IMR-90 (cell line): ENCODE results near the gene SPEG. TPM values are rescaled to one million over a fixed set of nuclear protein-coding genes. Genes with fewer than 3 reads are reported as not detected.
A peak's percentile ranks its signal among the peaks of the same experiment; 100 is the strongest.

Source experiments
- FOS ChIP-seq: fragments of 150-350 bp; IDR thresholded peaks from 2 replicates; pipeline ENCODE4 v1.6.1; 2016; ENCODE audit warnings: low read depth, low read length
- MAFK ChIP-seq: IDR thresholded peaks from 2 replicates; pipeline ENCODE4 v1.6.1; 2012; ENCODE audit warnings: low read depth, low read length, improper control_type of control experiment
- POLR2A ChIP-seq: IDR thresholded peaks from 2 replicates; pipeline ENCODE4 v1.6.1; 2012; ENCODE audit warnings: mild to moderate bottlenecking, low read depth, low read length
- polyA plus RNA-seq, 3 experiments: library from polyadenylated mRNA; depleted of rRNA; stranded (reverse); fragments of >200 nt; gene quantifications; 2 replicates each; pipeline ENCODE4 v1.2.3, GENCODE V29; 2012; ENCODE audit warnings: low replicate concordance in 1 of 3
- total RNA-seq: library from RNA; depleted of rRNA; stranded (reverse); fragments of >200 nt; gene quantifications from 2 replicates; pipeline ENCODE4 v1.2.3, GENCODE V29; 2012
- TF ChIP-seq, protein P1 (sequence below): conservative IDR thresholded peaks from 2 replicates; pipeline ENCODE4 v1.5.1; 2012; ENCODE audit warnings: mild to moderate bottlenecking, low read depth, low read length, improper control_type of control experiment

Gene SPEG
- total and polyA plus RNA-seq, 2 of the 4 experiments (the other 2 are of a cell fraction) = 6.8 to 81.6 TPM

DNA sequence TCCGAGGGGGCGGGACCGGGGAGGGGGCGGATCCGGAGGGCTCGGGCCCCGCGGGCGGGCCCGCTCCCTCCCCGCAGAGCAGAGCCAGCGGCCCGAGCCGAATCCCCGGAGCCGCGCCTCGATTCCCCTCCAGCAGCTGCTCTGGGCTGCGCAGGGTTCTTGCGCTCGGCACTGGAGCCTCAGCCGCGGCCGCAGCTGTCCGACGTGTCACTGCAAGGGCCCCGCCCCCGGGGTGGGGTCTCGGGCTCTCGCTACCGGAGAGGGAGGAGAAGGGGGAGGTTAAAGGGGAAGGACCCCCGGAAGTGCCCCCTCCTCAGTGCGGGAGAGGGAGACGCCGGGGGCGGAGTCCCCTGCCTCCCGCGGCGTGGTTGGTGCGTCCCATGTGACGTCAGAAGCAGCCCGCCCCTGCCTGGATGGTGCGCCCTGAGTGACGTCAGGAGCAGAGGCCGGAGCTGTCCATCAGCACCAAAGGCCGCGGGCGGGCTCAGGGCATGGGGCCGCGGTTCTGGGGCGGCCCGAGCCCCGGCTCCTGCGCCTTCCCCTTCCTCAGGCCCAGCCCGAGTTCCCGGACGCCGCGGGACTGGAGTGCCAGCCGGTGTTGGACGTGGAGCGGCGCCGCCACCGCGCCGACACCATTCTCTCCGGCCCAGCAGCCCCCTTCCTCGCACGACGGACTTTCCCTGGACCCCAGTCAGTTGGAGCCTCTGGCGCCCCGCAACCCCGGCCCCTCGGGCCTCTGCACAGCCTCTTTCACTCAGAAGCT is 109.1 kb downstream of the SPEG start, which contains the start of the genes CHPF and TMEM198 (continued):
- TF ChIP-seq, protein P1, sequence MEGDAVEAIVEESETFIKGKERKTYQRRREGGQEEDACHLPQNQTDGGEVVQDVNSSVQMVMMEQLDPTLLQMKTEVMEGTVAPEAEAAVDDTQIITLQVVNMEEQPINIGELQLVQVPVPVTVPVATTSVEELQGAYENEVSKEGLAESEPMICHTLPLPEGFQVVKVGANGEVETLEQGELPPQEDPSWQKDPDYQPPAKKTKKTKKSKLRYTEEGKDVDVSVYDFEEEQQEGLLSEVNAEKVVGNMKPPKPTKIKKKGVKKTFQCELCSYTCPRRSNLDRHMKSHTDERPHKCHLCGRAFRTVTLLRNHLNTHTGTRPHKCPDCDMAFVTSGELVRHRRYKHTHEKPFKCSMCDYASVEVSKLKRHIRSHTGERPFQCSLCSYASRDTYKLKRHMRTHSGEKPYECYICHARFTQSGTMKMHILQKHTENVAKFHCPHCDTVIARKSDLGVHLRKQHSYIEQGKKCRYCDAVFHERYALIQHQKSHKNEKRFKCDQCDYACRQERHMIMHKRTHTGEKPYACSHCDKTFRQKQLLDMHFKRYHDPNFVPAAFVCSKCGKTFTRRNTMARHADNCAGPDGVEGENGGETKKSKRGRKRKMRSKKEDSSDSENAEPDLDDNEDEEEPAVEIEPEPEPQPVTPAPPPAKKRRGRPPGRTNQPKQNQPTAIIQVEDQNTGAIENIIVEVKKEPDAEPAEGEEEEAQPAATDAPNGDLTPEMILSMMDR = 0 out of 2 replicates have a peak, but pooled peaks have one; percentile 0
- TF ChIP-seq MAFK (no peak), POLR2A (peak; percentile 75), FOS (no peak)
